Tibial nerve (tissue), 4 donors: ENCODE results near the gene NNAT.

ENCODE experiments used
- EP300 ChIP-seq, 2 donors: sonication (generic); formaldehyde crosslinking; IDR thresholded peaks; one replicate each; pipeline ENCODE4 v1.6.1; 2017; ENCODE audit warnings: antibody characterized with exemption in 2 of 2, mild to moderate bottlenecking in 1 of 2
- POLR2A ChIP-seq, 2 donors: fragments of 450-650 bp; IDR thresholded peaks; one replicate each; pipeline ENCODE4 v1.6.1; 2017; ENCODE audit warnings: antibody characterized with exemption in 2 of 2, mild to moderate bottlenecking in 2 of 2, moderate library complexity in 2 of 2
- TF ChIP-seq, protein P1 (sequence below), 5 experiments: fragments of 200-600 bp in 3 of 5; fragments of 450-650 bp in 2 of 5; sonication (generic) in 3 of 5; IDR thresholded peaks; one replicate each; pipeline ENCODE4 v1.5.1; 2016 to 2019; ENCODE audit warnings: antibody characterized with exemption in 5 of 5, mild to moderate bottlenecking in 3 of 5, moderate library complexity in 2 of 5

DNA sequence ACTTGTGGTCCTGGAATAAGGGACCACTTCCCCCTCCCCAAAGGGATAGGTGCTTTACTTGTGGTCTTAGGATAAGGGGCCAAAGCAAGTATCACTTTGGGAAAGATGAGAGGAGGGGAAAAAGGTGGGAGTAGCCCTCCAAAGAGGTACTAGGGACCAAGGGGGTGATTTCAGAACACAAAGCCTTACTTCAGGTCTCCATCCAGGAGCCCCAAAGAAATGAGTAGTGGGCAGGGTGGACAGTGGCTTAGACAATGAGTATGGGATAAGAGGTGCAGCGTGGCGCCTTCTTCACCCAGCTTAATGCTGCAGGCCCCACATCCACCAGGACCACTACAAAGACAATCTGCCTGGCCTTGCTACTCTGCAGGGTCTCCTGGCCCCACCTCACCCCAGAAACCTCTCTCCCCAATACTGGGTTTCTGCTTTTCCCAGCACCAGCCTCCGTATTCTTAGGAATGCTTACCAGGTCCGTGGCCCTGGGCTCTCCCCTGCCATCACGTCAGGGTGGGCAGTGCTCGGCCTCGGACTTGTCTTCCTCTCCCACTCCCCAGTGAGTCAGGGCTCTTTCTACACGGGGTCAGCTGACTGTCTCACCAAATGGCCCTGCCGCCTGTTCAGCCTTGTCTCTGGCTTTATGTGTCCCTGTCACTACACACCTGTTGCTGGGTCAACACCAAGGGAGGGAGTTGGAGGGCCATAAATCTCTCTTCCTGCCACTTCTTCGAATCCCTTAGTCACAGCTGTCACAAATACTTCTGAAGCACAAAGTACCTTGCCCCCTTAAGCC is 3.1 kb downstream of the NNAT start:
- TF ChIP-seq, protein P1, sequence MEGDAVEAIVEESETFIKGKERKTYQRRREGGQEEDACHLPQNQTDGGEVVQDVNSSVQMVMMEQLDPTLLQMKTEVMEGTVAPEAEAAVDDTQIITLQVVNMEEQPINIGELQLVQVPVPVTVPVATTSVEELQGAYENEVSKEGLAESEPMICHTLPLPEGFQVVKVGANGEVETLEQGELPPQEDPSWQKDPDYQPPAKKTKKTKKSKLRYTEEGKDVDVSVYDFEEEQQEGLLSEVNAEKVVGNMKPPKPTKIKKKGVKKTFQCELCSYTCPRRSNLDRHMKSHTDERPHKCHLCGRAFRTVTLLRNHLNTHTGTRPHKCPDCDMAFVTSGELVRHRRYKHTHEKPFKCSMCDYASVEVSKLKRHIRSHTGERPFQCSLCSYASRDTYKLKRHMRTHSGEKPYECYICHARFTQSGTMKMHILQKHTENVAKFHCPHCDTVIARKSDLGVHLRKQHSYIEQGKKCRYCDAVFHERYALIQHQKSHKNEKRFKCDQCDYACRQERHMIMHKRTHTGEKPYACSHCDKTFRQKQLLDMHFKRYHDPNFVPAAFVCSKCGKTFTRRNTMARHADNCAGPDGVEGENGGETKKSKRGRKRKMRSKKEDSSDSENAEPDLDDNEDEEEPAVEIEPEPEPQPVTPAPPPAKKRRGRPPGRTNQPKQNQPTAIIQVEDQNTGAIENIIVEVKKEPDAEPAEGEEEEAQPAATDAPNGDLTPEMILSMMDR (IDR thresholded peaks at IDR 0.05): no peak
- TF ChIP-seq POLR2A (IDR thresholded peaks at IDR 0.05) (no peak), EP300 (IDR thresholded peaks at IDR 0.05) (no peak)
